HepG2 (cell line): ENCODE data around the gene NPFFR1. TPM values are rescaled to one million over a fixed set of nuclear protein-coding genes. Genes with fewer than 3 reads are reported as not detected.

Experiments
- DMAP1 ChIP-seq: IDR thresholded peaks from 2 replicates; pipeline ENCODE4 v1.6.1; 2016
- DPF2 ChIP-seq: sonication (generic); formaldehyde crosslinking; IDR thresholded peaks from 2 replicates; pipeline ENCODE4 v1.4.0; 2020; ENCODE audit warnings: mild to moderate bottlenecking, low read depth, missing genetic modification reagents, borderline replicate concordance
- ELF1 ChIP-seq: sonication (generic); formaldehyde crosslinking; IDR thresholded peaks from 2 replicates; pipeline ENCODE4 v1.4.0; 2020; ENCODE audit warnings: missing genetic modification reagents
- FIP1L1 ChIP-seq: fragments of 200-400 bp; formaldehyde crosslinking; IDR thresholded peaks from 2 replicates; pipeline ENCODE4 v1.6.1; 2018; ENCODE audit warnings: low read depth, mild to moderate bottlenecking, low read length, moderate library complexity, borderline replicate concordance; ENCODE audit not compliant: insufficient read depth
- IRF2 ChIP-seq: IDR thresholded peaks from 2 replicates; pipeline ENCODE4 v1.6.1; 2018; ENCODE audit warnings: missing genetic modification reagents, missing compliant biosample characterization
- NBN ChIP-seq: fragments of 450-650 bp; conservative IDR thresholded peaks from 2 replicates; pipeline ENCODE4 v1.6.1; 2017
- NCOA2 ChIP-seq: sonication (generic); formaldehyde crosslinking; IDR thresholded peaks from 2 replicates; pipeline ENCODE4 v1.8.0; 2022; ENCODE audit warnings: inconsistent platforms
- PHF21A ChIP-seq: sonication (generic); formaldehyde crosslinking; IDR thresholded peaks from 2 replicates; pipeline ENCODE4 v1.5.0; 2020; ENCODE audit warnings: mild to moderate bottlenecking, missing genetic modification reagents
- POGZ ChIP-seq: sonication (generic); formaldehyde crosslinking; IDR thresholded peaks from 2 replicates; pipeline ENCODE4 v1.4.0; 2020; ENCODE audit warnings: mild to moderate bottlenecking, missing genetic modification reagents
- RBM39 ChIP-seq: fragments of 200-400 bp; formaldehyde crosslinking; IDR thresholded peaks from one replicate; pipeline ENCODE4 v1.6.1; 2018; ENCODE audit warnings: antibody characterized with exemption, mild to moderate bottlenecking, low read depth, low read length; ENCODE audit not compliant: poor library complexity, severe bottlenecking
- TARDBP ChIP-seq: sonication (generic); formaldehyde crosslinking; IDR thresholded peaks from 2 replicates; pipeline ENCODE4 v1.8.0; 2022; ENCODE audit warnings: mild to moderate bottlenecking, missing genetic modification reagents
- YY1 ChIP-seq: IDR thresholded peaks from 2 replicates; pipeline ENCODE4 v1.6.1; 2011; ENCODE audit warnings: low read length, low read depth, moderate library complexity, mild to moderate bottlenecking; ENCODE audit not compliant: insufficient read depth, insufficient replicate concordance
- ZBTB3 ChIP-seq: sonication (generic); formaldehyde crosslinking; IDR thresholded peaks from 2 replicates; pipeline ENCODE4 v1.4.0; 2020; ENCODE audit warnings: low read depth, mild to moderate bottlenecking, moderate library complexity, missing genetic modification reagents, borderline replicate concordance
- ZFP90 ChIP-seq: sonication (generic); formaldehyde crosslinking; IDR thresholded peaks from 2 replicates; pipeline ENCODE4 v1.8.0; 2022; ENCODE audit warnings: missing genetic modification reagents, mild to moderate bottlenecking, inconsistent platforms, borderline replicate concordance
- ZNF124 ChIP-seq: sonication (generic); formaldehyde crosslinking; IDR thresholded peaks from 2 replicates; pipeline ENCODE4 v1.4.0; 2020; ENCODE audit warnings: missing genetic modification reagents
- ZNF607 ChIP-seq: sonication (generic); formaldehyde crosslinking; IDR thresholded peaks from 2 replicates; pipeline ENCODE4 v1.5.1; 2020; ENCODE audit warnings: missing genetic modification reagents, mild to moderate bottlenecking, borderline replicate concordance
- ZNF709 ChIP-seq: sonication (generic); formaldehyde crosslinking; IDR thresholded peaks from 2 replicates; pipeline ENCODE4 v1.5.0; 2020; ENCODE audit warnings: mild to moderate bottlenecking, missing genetic modification reagents
- ZNF737 ChIP-seq: sonication (generic); formaldehyde crosslinking; IDR thresholded peaks from 2 replicates; pipeline ENCODE4 v1.5.0; 2020; ENCODE audit warnings: missing genetic modification reagents, mild to moderate bottlenecking, borderline replicate concordance
- ZNF780A ChIP-seq: sonication (generic); formaldehyde crosslinking; IDR thresholded peaks from 2 replicates; pipeline ENCODE4 v1.8.0; 2022; ENCODE audit warnings: mild to moderate bottlenecking, missing genetic modification reagents, moderate library complexity
- polyA plus RNA-seq, 8 experiments: library from polyadenylated mRNA; depleted of rRNA in 3 of 8; stranded (reverse) in 7 of 8; unstranded in 1 of 8; fragments of >200 nt; fragmentation: Illumina TruSeq in 4 of 8; extraction: Trizol in 4 of 8; gene quantifications; 2 replicates each; pipeline versions ENCODE4 v1.2.1 to v1.2.3, GENCODE V29; 2011 to 2016; ENCODE audit warnings: low read depth in 4 of 8, missing spikeins in 1 of 8, mixed read lengths in 1 of 8; ENCODE audit not compliant: insufficient read depth in 1 of 8
- total RNA-seq, 5 experiments: library from RNA; depleted of rRNA; stranded (reverse); fragments of >200 nt; fragmentation: Illumina TruSeq; extraction: Trizol; gene quantifications; 2 replicates each; pipeline ENCODE4 v1.2.3, GENCODE V29; 2016; ENCODE audit warnings: low read depth in 1 of 5
- TF ChIP-seq, protein P1 (sequence below): sonication (generic); formaldehyde crosslinking; IDR thresholded peaks from 2 replicates; pipeline ENCODE4 v1.5.0; 2020; ENCODE audit warnings: missing genetic modification reagents, mild to moderate bottlenecking, borderline replicate concordance
- TF ChIP-seq, protein P2 (sequence below): IDR thresholded peaks from 2 replicates; pipeline ENCODE4 v1.6.1; 2012; ENCODE audit warnings: inconsistent platforms
- TF ChIP-seq, protein P3 (sequence below): sonication (generic); formaldehyde crosslinking; IDR thresholded peaks from 2 replicates; pipeline ENCODE4 v1.8.0; 2022; ENCODE audit warnings: mild to moderate bottlenecking, missing genetic modification reagents; ENCODE audit not compliant: insufficient replicate concordance
- TF ChIP-seq, protein P4 (sequence below): sonication (generic); formaldehyde crosslinking; IDR thresholded peaks from 2 replicates; pipeline ENCODE4 v1.4.0; 2020; ENCODE audit warnings: mild to moderate bottlenecking, low read depth, missing genetic modification reagents
- TF ChIP-seq, protein P5 (sequence below): IDR thresholded peaks from 2 replicates; pipeline ENCODE4 v1.6.1; 2016; ENCODE audit warnings: mild to moderate bottlenecking

NPFFR1 gene
- total and polyA plus RNA-seq, 2 of the 13 experiments (the other 11 are each of a cell fraction or from before 2014, with no cell fraction given), result under 0.01 TPM; not detected in 1

DNA sequence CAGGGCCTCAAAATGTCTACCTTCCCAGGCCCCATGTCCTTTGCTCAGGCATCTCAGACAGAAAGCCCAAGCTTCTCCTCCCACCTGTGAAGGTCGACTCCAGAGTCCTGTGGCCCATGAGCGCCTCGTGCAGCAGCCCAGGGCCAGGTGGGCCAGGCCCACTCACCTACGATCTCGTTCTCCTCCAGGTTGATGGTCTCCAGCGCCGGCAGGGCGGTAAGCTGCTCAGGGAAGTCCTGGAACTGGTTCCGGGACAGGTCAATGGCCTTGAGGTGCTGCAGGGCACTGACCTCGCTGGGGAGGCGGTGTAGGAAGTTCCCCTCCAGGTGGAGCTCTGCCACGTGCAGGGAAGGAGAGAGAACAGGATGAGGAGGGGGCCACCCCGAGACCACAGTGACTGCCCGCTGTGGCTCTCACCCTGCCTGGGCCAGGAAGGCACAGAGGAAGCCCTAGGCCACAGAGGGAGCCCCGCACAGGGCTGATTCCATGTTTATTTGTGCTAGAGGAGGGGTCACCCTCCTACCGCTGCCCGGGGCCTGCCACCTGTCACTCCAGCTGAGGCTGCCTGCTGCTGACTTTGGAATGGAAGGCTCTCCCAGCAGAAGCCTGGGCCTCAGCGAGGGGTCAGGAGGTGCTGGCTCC, 40.0 kb upstream of the NPFFR1 start (continued):
- TF ChIP-seq, protein P1, sequence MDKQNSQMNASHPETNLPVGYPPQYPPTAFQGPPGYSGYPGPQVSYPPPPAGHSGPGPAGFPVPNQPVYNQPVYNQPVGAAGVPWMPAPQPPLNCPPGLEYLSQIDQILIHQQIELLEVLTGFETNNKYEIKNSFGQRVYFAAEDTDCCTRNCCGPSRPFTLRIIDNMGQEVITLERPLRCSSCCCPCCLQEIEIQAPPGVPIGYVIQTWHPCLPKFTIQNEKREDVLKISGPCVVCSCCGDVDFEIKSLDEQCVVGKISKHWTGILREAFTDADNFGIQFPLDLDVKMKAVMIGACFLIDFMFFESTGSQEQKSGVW (CRISPR knock-in tag), result no peak
- TF ChIP-seq ZNF737 (CRISPR knock-in tag) (0 out of 2 replicates have a peak, but pooled peaks have one; percentile 7), IRF2 (peak; percentile 82; the same call in 1 of the 2 replicates), ZNF607 (CRISPR knock-in tag) (peak; percentile 81), ZNF709 (peak; percentile 47; the same call in 1 of the 2 replicates), FIP1L1 (no peak), RBM39 (peak; percentile 79), POGZ (CRISPR knock-in tag) (peak; percentile 47; the same call in 1 of the 2 replicates), PHF21A (peak; percentile 91; the same call in 1 of the 2 replicates), ZFP90 (CRISPR knock-in tag) (no peak), DPF2 (peak; percentile 21; the same call in 1 of the 2 replicates), NCOA2 (CRISPR knock-in tag) (peak; percentile 75), DMAP1 (peak; percentile 98), TARDBP (CRISPR knock-in tag) (peak; percentile 71; the same call in 1 of the 2 replicates), YY1 (peak; percentile 72), NBN (no peak), ZBTB3 (CRISPR knock-in tag) (0 out of 2 replicates have a peak, but pooled peaks have one; percentile 59), ZNF124 (CRISPR knock-in tag) (0 out of 2 replicates have a peak, but pooled peaks have one; percentile 20), ZNF780A (CRISPR knock-in tag) (peak; percentile 63; the same call in 1 of the 2 replicates), ELF1 (CRISPR knock-in tag) (peak; percentile 85)
- TF ChIP-seq, protein P2, sequence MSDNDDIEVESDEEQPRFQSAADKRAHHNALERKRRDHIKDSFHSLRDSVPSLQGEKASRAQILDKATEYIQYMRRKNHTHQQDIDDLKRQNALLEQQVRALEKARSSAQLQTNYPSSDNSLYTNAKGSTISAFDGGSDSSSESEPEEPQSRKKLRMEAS, result peak; percentile 97
- TF ChIP-seq, protein P3, sequence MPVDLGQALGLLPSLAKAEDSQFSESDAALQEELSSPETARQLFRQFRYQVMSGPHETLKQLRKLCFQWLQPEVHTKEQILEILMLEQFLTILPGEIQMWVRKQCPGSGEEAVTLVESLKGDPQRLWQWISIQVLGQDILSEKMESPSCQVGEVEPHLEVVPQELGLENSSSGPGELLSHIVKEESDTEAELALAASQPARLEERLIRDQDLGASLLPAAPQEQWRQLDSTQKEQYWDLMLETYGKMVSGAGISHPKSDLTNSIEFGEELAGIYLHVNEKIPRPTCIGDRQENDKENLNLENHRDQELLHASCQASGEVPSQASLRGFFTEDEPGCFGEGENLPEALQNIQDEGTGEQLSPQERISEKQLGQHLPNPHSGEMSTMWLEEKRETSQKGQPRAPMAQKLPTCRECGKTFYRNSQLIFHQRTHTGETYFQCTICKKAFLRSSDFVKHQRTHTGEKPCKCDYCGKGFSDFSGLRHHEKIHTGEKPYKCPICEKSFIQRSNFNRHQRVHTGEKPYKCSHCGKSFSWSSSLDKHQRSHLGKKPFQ (CRISPR knock-in tag), result peak; percentile 94
- TF ChIP-seq, protein P4, sequence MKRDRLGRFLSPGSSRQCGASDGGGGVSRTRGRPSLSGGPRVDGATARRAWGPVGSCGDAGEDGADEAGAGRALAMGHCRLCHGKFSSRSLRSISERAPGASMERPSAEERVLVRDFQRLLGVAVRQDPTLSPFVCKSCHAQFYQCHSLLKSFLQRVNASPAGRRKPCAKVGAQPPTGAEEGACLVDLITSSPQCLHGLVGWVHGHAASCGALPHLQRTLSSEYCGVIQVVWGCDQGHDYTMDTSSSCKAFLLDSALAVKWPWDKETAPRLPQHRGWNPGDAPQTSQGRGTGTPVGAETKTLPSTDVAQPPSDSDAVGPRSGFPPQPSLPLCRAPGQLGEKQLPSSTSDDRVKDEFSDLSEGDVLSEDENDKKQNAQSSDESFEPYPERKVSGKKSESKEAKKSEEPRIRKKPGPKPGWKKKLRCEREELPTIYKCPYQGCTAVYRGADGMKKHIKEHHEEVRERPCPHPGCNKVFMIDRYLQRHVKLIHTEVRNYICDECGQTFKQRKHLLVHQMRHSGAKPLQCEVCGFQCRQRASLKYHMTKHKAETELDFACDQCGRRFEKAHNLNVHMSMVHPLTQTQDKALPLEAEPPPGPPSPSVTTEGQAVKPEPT (CRISPR knock-in tag), result peak; percentile 50; the same call in 1 of the 2 replicates
- TF ChIP-seq, protein P5, sequence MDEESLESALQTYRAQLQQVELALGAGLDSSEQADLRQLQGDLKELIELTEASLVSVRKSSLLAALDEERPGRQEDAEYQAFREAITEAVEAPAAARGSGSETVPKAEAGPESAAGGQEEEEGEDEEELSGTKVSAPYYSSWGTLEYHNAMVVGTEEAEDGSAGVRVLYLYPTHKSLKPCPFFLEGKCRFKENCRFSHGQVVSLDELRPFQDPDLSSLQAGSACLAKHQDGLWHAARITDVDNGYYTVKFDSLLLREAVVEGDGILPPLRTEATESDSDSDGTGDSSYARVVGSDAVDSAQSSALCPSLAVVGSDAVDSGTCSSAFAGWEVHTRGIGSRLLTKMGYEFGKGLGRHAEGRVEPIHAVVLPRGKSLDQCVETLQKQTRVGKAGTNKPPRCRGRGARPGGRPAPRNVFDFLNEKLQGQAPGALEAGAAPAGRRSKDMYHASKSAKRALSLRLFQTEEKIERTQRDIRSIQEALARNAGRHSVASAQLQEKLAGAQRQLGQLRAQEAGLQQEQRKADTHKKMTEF, result peak; percentile 92
